Type B pancreatic cell (in vitro differentiated cells): ENCODE data around the gene THOC2. TPM values are rescaled to one million over a fixed set of nuclear protein-coding genes. Genes with fewer than 3 reads are reported as not detected.

Experiments used
- DNase-seq: peaks from one replicate; pipeline ENCODE4 v3.0.0; 2021; ENCODE audit warnings: mixed read lengths; ENCODE audit not compliant: unreplicated experiment; ENCODE audit errors: extremely low spot score
- H3K27ac Mint-ChIP-seq: 2 replicates; pipeline ENCODE4 v1.8.0; 2021; ENCODE audit warnings: mild to moderate bottlenecking, mixed read lengths
- H3K27me3 Mint-ChIP-seq: 2 replicates; pipeline ENCODE4 v1.8.0; 2021; ENCODE audit warnings: mixed read lengths
- H3K36me3 Mint-ChIP-seq: 2 replicates; pipeline ENCODE4 v1.8.0; 2021; ENCODE audit warnings: mixed read lengths
- H3K4me1 Mint-ChIP-seq: one replicate; pipeline ENCODE4 v1.8.0; 2021; ENCODE audit warnings: mixed read lengths; ENCODE audit not compliant: unreplicated experiment
- H3K4me3 Mint-ChIP-seq: 2 replicates; pipeline ENCODE4 v1.8.0; 2021; ENCODE audit warnings: mild to moderate bottlenecking, mixed read lengths
- H3K9me3 Mint-ChIP-seq: 2 replicates; pipeline ENCODE4 v1.8.0; 2021; ENCODE audit warnings: mixed read lengths
- CTCF ChIP-seq: fragments of 200-600 bp; sonication (generic); conservative IDR thresholded peaks from 2 replicates; pipeline ENCODE4 v1.5.0; 2021; ENCODE audit warnings: antibody characterized with exemption, mild to moderate bottlenecking
- total RNA-seq: library from RNA; stranded (reverse); gene quantifications from 2 replicates; pipeline ENCODE4 v1.2.1, GENCODE V29; 2021; ENCODE audit warnings: low replicate concordance

THOC2 gene
- total RNA-seq, 1 donor from 2014 or later: 96.2 TPM

GRCh38 chrX:123749643-123750042, 16.8 kb upstream of the THOC2 start:
- no peaks in the 10 kb centered on the region for H3K9me3 Mint-ChIP-seq
- DNase-seq: no peak
- H3K27ac Mint-ChIP-seq: no peak overlapping the region
- no peak for TF ChIP-seq CTCF
- no peaks in the 10 kb centered on the region for H3K36me3 Mint-ChIP-seq
- no peaks in the 10 kb centered on the region for H3K4me1 Mint-ChIP-seq
- H3K4me3 Mint-ChIP-seq: no peak overlapping the region
- H3K27me3 Mint-ChIP-seq: no peaks in the 10 kb centered on the region

GRCh38 chrX:123745511-123745910, 12.7 kb upstream of the THOC2 start:
- no peak for DNase-seq
- H3K27me3 Mint-ChIP-seq: no peaks in the 10 kb centered on the region
- TF ChIP-seq CTCF: no peak
- no peak overlapping the region for H3K27ac Mint-ChIP-seq
- H3K9me3 Mint-ChIP-seq: no peaks in the 10 kb centered on the region
- H3K36me3 Mint-ChIP-seq: no peaks in the 10 kb centered on the region
- H3K4me1 Mint-ChIP-seq: no peaks in the 10 kb centered on the region
- H3K4me3 Mint-ChIP-seq: no peak overlapping the region

GRCh38 chrX:123743312-123743711, 10.5 kb upstream of the THOC2 start:
- Mint-ChIP-seq H3K4me3 (no peak overlapping the region), H3K9me3 (no peaks in the 10 kb centered on the region), H3K27ac (no peak overlapping the region), H3K4me1 (no peaks in the 10 kb centered on the region), H3K27me3 (no peaks in the 10 kb centered on the region), H3K36me3 (no peaks in the 10 kb centered on the region)
- no peak for DNase-seq
- no peak for TF ChIP-seq CTCF

- Mint-ChIP-seq H3K27me3 (no peaks in the 10 kb centered on the region), H3K4me1 (no peaks in the 10 kb centered on the region), H3K9me3 (no peaks in the 10 kb centered on the region), H3K36me3 (no peaks in the 10 kb centered on the region), H3K27ac (no peak overlapping the region), H3K4me3 (no peak overlapping the region)
- TF ChIP-seq CTCF: no peak
- no peak for DNase-seq
Observed at GRCh38 chrX:123742440-123742839, 9.6 kb upstream of the THOC2 start.

- no peak overlapping the region for H3K4me3 Mint-ChIP-seq
- H3K27ac Mint-ChIP-seq: no peak overlapping the region
- TF ChIP-seq CTCF: no peak
- no peaks in the 10 kb centered on the region for H3K9me3 Mint-ChIP-seq
- no peaks in the 10 kb centered on the region for H3K36me3 Mint-ChIP-seq
- no peaks in the 10 kb centered on the region for H3K27me3 Mint-ChIP-seq
- no peak for DNase-seq
- peaks cover 4% of the 10 kb centered on the region for H3K4me1 Mint-ChIP-seq
Observed at GRCh38 chrX:123740536-123740935, 7.7 kb upstream of the THOC2 start.

- Mint-ChIP-seq H3K9me3 (no peaks in the 10 kb centered on the region), H3K4me3 (no peak overlapping the region), H3K27me3 (no peaks in the 10 kb centered on the region), H3K27ac (no peak overlapping the region), H3K4me1 (peaks cover 4% of the 10 kb centered on the region), H3K36me3 (no peaks in the 10 kb centered on the region)
- TF ChIP-seq CTCF: no peak
- DNase-seq: no peak
Observed at GRCh38 chrX:123740006-123740405, 7.2 kb upstream of the THOC2 start.
